ENCODE measurements around the gene ZNF132.

The ZNF132 gene

GRCh38 chr19:58407658-58408151 is 32.2 kb downstream of the ZNF132 start (continued):
- TF ChIP-seq ZNF501 (tag by site-specific recombination; IDR thresholded peaks at IDR 0.05) (0 out of 2 replicates have a peak, but pooled peaks have one; percentile 16), SP7 (tag by site-specific recombination; IDR thresholded peaks at IDR 0.05) (no peak), ZNF792 (tag by site-specific recombination; IDR thresholded peaks at IDR 0.05) (no peak), PBX3 (CRISPR knock-in tag; IDR thresholded peaks at IDR 0.05) (peak; percentile 20; the same call in 1 of the 2 replicates), SCRT1 (tag by site-specific recombination; IDR thresholded peaks at IDR 0.05; ENCODE audit: borderline replicate concordance) (peak; percentile 47; the same call in 1 of the 2 replicates), ZNF148 (tag by site-specific recombination; IDR thresholded peaks at IDR 0.05; ENCODE audit: borderline replicate concordance) (no peak), INSM2 (tag by site-specific recombination; IDR thresholded peaks at IDR 0.05) (no peak), ZNF37A (tag by site-specific recombination; IDR thresholded peaks at IDR 0.05) (no peak), SCRT2 (tag by site-specific recombination; IDR thresholded peaks at IDR 0.05) (peak; percentile 52; the same call in 1 of the 2 replicates)

GRCh38 chr19:58406818-58407657 is 32.9 kb downstream of the ZNF132 start:
- H3K27ac ChIP-seq (ENCODE audit: extremely low read depth, low read depth, low read length) = peak overlapping the region; percentile 71; the same call in 1 of the 2 replicates
- H3K4me1 ChIP-seq (ENCODE audit: control insufficient read depth, insufficient read depth, low read length) = peaks cover 4% of the 10 kb centered on the region; the same call in 1 of the 2 replicates
- peak overlapping the region; percentile 98; the same call in 1 of the 2 replicates for H3K4me3 ChIP-seq (ENCODE audit: low read depth, low read length)
- H3K9me3 ChIP-seq (ENCODE audit: control insufficient read depth, insufficient read depth, low read depth, low read length) = no peaks in the 10 kb centered on the region
- peaks cover 9% of the 10 kb centered on the region in 2 experiments; a peak in 2 of 3 replicates for H3K36me3 ChIP-seq (ENCODE audit: control insufficient read depth in 2 of 2, insufficient read depth in 1 of 2, low read length in 2 of 2)
- CTCF ChIA-PET = interaction anchor here (0.6 to 1.1 kb wide), 3 partner anchors 10 to 91 kb away, joined by 3 read pairs; no protein-coding TSS in a partner anchor
- POLR2A ChIA-PET = interaction anchor here (0.6 to 3.2 kb wide), 8 partner anchors 9 to 51 kb away, joined by 3 to 27 read pairs (median 6); partner anchors contain the start of genes RNF225, RPS5, ZNF324B and ZNF497
- peak; percentile 51; the same call in 1 of the 2 replicates for TF ChIP-seq ZFP69B (tag by site-specific recombination; IDR thresholded peaks at IDR 0.05)
- no peak for TF ChIP-seq BCL11B (tag by site-specific recombination; IDR thresholded peaks at IDR 0.05; ENCODE audit: low read depth)
- TF ChIP-seq ZNF423 (tag by site-specific recombination; IDR thresholded peaks at IDR 0.05) = no peak
- peak; percentile 28 for TF ChIP-seq SCRT2 (tag by site-specific recombination; IDR thresholded peaks at IDR 0.05)
- TF ChIP-seq CTCF (tag by site-specific recombination; IDR thresholded peaks at IDR 0.05) = peak; percentile 45
- TF ChIP-seq SP7 (tag by site-specific recombination; IDR thresholded peaks at IDR 0.05) = no peak
- TF ChIP-seq TRIM28 (IDR thresholded peaks at IDR 0.05; ENCODE audit: borderline replicate concordance, low read length) = no peak
- TF ChIP-seq HIC1 (tag by site-specific recombination; IDR thresholded peaks at IDR 0.05) = 0 out of 2 replicates have a peak, but pooled peaks have one; percentile 21
- peak; percentile 53 for TF ChIP-seq ZNF692 (tag by site-specific recombination; IDR thresholded peaks at IDR 0.05)
- no peak for TF ChIP-seq GLI4 (tag by site-specific recombination; IDR thresholded peaks at IDR 0.05)
- no peak for TF ChIP-seq ZNF561 (tag by site-specific recombination; IDR thresholded peaks at IDR 0.05; ENCODE audit: borderline replicate concordance)
